ENCODE data around the gene RIPOR3.
"Not testable (repeated sequence)": the region's sequence is repeated elsewhere in the genome, so short reads cannot be mapped to it uniquely, and the experiment has no call there.

Gene RIPOR3

GRCh38 chr20:50704514-50704913, 13.2 kb upstream of the RIPOR3 start:
- TF ChIP-seq GATA1 (IDR thresholded peaks at IDR 0.05; ENCODE audit: low read depth, low read length) (no peak), POLR2A (IDR thresholded peaks at IDR 0.05; ENCODE audit: low read length) (no peak)
- no peak for DNase-seq

- not testable (repeated sequence) for DNase-seq
Measured at GRCh38 chr20:50703651-50704438, 12.5 kb upstream of the RIPOR3 start.

GRCh38 chr20:50701041-50701963, 10.0 kb upstream of the RIPOR3 start:
- TF ChIP-seq POLR2A (IDR thresholded peaks at IDR 0.05; ENCODE audit: low read length) = no peak
- no peak for TF ChIP-seq GATA1 (IDR thresholded peaks at IDR 0.05; ENCODE audit: low read depth, low read length)
- no peak for DNase-seq

GRCh38 chr20:50699688-50700087, 8.3 kb upstream of the RIPOR3 start:
- TF ChIP-seq GATA1 (IDR thresholded peaks at IDR 0.05; ENCODE audit: low read depth, low read length) (no peak), POLR2A (IDR thresholded peaks at IDR 0.05; ENCODE audit: low read length) (no peak)
- DNase-seq = no peak

GRCh38 chr20:50698255-50698654, 6.9 kb upstream of the RIPOR3 start:
- not testable (repeated sequence) for DNase-seq

- TF ChIP-seq POLR2A (IDR thresholded peaks at IDR 0.05; ENCODE audit: low read length) = no peak
- no peak for TF ChIP-seq GATA1 (IDR thresholded peaks at IDR 0.05; ENCODE audit: low read depth, low read length)
Measured at GRCh38 chr20:50695135-50695872, 4.0 kb upstream of the RIPOR3 start.

GRCh38 chr20:50694379-50695134, 3.2 kb upstream of the RIPOR3 start:
- DNase-seq = no peak
- no peak for TF ChIP-seq GATA1 (IDR thresholded peaks at IDR 0.05; ENCODE audit: low read depth, low read length)
- TF ChIP-seq POLR2A (IDR thresholded peaks at IDR 0.05; ENCODE audit: low read length) = no peak

More at GRCh38 chr20:50695135-50695872, 4.0 kb upstream of the RIPOR3 start:
- no peak for DNase-seq

- no peak for TF ChIP-seq GATA1 (IDR thresholded peaks at IDR 0.05; ENCODE audit: low read depth, low read length)
- TF ChIP-seq POLR2A (IDR thresholded peaks at IDR 0.05; ENCODE audit: low read length) = no peak
- no peak for DNase-seq
Measured at GRCh38 chr20:50693001-50693400, 1.7 kb upstream of the RIPOR3 start.

GRCh38 chr20:50692552-50692933, 1.2 kb upstream of the RIPOR3 start:
- TF ChIP-seq GATA1 (IDR thresholded peaks at IDR 0.05; ENCODE audit: low read depth, low read length) = no peak
- no peak for TF ChIP-seq POLR2A (IDR thresholded peaks at IDR 0.05; ENCODE audit: low read length)
- peak; percentile 34 to 43 for DNase-seq

- peak; percentile 90 to 91 for DNase-seq
- no peak for TF ChIP-seq POLR2A (IDR thresholded peaks at IDR 0.05; ENCODE audit: low read length)
Measured at GRCh38 chr20:50691573-50692551, 520 bp upstream of the RIPOR3 start.

- no peak for TF ChIP-seq GATA1 (IDR thresholded peaks at IDR 0.05; ENCODE audit: low read depth, low read length)
- TF ChIP-seq POLR2A (IDR thresholded peaks at IDR 0.05; ENCODE audit: low read length) = no peak
- peak; percentile 72 to 82 for DNase-seq
Measured at GRCh38 chr20:50689864-50690649, 1.3 kb downstream of the RIPOR3 start.
